ENCODE measurements around the gene APOA1.

The APOA1 gene

GRCh38 chr11:116837231-116838091, at the start of gene APOA1:
Gene APOA1 (minus strand): TSS chr11:116837622. CDS start chr11:116837387, 235 bp downstream.
- in situ Hi-C loops (cut with HindIII; ENCODE audit: low sequenced_read_pairs): no loop called here

GRCh38 chr11:116885951-116886655, 48.7 kb upstream of the APOA1 start:
- in situ Hi-C loops (cut with HindIII; ENCODE audit: low sequenced_read_pairs): no loop called here

- in situ Hi-C loops (cut with HindIII; ENCODE audit: low sequenced_read_pairs): no loop called here
Measured at GRCh38 chr11:116882386-116882785, 45.0 kb upstream of the APOA1 start.

DNA sequence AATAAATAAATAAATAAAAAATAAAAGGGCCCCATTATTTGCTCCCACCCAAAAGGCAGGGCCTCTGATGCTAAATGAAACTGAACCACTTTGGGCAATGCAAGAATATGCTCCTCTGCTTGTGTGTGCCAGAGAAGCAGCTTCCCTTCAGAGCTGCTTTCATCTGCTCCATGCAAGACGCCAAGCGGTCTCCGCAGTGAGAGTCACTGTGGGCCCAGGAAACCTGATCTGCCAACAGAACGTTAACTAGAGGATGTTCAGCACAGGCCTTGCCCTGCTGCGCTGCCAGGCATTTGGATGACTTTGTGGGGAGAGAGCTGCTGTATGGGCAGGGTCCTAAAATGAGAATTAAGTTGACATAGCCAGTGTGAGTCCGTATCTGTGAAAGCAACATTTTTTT, 43.7 kb upstream of the APOA1 start:
- in situ Hi-C loops (cut with HindIII; ENCODE audit: low sequenced_read_pairs): no loop called here

GRCh38 chr11:116879800-116880625, 42.6 kb upstream of the APOA1 start:
- in situ Hi-C loops (cut with HindIII; ENCODE audit: low sequenced_read_pairs): no loop called here

DNA sequence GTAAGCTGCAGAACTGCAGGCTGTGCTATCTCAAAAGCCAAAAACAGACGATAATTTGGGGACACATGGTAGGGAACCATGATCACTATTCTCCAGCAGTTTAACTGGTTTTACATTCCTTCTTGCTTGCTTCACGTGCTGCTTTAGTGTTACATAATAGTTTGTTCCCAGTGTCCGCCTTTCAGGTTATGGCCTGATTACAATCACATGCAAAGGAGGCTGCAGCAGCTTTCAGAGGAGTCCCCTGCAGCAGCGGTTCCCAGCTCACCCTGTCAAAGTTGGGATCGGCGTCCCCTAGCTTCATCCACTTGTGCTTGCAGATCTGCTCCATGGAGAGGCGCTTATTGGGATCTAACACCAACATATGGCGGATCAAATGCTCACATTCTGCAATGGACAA, 39.2 kb upstream of the APOA1 start:
- in situ Hi-C loops (cut with HindIII; ENCODE audit: low sequenced_read_pairs): no loop called here

DNA sequence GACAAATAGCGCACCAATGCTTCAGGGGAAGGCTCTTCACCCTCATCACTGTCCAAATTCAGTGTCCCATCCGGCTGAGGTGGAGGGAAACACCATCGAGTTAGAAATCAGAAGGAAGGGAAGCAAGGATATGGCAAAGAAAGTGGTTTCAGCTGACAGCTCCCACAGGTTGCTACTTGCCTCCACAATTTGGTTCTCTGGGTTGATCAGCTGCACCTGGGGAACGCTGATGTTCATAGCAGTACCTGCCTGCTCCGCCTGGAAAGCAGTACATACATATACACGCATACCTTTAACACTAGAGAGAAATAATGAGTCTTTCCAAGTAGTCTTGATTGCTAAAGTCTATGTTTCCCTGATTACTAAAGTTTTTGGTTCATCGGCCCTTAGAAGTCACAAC, 37.8 kb upstream of the APOA1 start:
- in situ Hi-C loops (cut with HindIII; ENCODE audit: low sequenced_read_pairs): no loop called here

DNA sequence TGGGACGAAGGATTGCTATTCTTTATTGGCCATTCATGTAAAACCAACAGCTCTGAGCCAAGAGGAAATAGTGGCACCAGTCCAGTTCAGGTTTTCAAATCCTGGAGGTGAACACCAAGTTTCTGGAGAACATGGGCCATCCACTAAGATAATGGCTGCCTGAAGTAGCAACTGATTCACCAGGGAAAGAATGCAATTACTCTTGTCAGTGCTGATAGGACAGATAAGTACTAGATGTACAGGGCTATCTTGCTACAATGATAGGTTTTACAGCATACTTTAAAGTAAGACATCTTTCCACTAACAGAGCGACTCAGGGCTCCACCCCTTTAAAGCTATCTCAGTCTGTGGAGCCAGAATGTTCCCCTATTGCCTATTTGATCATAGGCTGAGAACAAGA, 36.8 kb upstream of the APOA1 start:
- in situ Hi-C loops (cut with HindIII; ENCODE audit: low sequenced_read_pairs): no loop called here

- in situ Hi-C loops (cut with HindIII; ENCODE audit: low sequenced_read_pairs): no loop called here
Measured at GRCh38 chr11:116873381-116873780, 36.0 kb upstream of the APOA1 start.

DNA sequence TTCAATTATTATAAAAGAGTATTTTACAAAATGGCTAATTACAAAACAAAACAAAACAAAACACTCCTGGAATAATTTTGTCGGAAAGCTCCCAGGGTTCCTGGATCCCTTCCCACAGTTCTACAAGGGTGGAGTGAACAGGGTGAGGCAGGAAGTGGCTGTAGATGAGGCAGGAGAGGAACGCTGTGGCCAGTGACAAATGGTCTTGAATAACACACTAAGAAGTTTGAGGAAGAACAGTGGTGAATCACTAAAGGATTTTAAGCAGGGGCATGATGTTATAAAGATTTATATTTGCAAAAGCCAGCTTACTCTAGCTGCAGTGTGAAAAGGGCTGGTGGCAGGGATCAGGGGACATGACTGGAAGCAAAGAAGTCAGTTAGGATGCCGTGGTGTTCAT, 33.8 kb upstream of the APOA1 start:
- in situ Hi-C loops (cut with HindIII; ENCODE audit: low sequenced_read_pairs): no loop called here

- in situ Hi-C loops (cut with HindIII; ENCODE audit: low sequenced_read_pairs): no loop called here
Measured at GRCh38 chr11:116870054-116870453, 32.6 kb upstream of the APOA1 start.

DNA sequence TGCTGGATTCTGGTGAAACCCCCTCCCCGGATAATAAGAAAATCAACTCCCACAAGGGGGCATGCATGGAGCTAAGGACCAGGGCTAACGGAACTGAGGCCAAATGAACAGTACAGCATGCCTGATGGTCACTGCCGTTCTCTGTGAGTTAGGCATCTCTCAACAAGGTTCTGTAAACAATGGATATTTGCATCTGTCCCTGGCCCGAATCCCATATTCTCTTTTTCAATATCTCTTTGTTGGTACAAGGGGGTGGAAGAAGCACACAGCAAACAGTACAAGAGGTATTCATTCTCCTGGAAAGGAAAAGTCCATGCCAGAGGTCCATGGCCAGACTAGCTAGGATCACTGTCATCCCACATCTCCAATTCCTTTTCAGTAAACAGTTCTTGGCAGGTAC, 32.2 kb upstream of the APOA1 start:
- in situ Hi-C loops (cut with HindIII; ENCODE audit: low sequenced_read_pairs): no loop called here

GRCh38 chr11:116868066-116868465, 30.6 kb upstream of the APOA1 start:
- in situ Hi-C loops (cut with HindIII; ENCODE audit: low sequenced_read_pairs): no loop called here

DNA sequence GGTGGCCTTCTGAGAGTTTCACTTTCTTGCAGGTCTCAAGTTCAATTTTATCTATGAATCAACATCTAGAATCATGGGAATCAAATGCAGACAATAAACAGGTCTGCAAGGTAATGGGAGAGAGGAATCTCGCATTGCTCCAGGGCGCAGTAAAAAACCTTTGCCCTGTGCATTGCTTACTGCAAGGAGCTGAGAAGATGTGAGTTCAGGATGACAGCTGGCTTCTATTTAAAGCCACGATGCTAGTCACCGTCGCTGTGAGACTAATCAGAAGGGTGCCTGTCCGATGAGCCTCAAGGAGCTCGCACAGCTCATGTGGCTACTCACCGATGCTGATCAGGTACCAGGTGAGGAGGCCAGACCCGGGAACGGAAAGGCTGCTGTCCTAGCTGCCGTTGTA, 30.2 kb upstream of the APOA1 start:
- in situ Hi-C loops (cut with HindIII; ENCODE audit: low sequenced_read_pairs): no loop called here

DNA sequence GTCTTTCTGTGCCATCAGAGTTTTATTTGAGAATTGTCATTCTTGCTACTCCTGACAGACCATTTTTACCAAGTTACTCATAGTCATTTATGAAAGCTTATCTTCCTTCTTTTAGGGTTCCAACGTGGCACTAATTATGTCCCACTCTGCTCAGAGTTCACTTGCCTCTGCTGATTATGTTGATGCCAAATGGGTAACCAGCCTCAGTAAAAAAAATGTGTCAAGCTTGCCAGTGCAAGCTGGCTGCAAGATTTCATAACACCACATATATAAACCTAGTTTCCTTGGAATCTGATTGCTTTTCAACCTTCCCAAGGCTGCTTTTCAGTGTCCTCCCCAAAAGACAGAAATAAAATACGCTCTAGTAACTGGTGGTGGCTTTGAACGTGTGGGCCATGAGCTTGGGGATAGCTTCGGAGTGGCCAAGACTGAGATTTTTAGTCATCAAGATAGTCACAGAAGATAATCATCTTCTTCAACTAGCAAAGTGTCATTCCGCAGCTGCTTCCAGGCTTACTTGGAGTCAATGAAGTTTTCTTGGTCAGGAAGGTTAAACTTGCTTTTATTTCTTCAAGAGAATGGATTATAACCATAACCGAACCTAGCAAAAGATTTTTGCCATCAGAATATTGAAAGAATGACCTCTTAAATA, 29.5 kb upstream of the APOA1 start:
- in situ Hi-C loops (cut with HindIII; ENCODE audit: low sequenced_read_pairs): no loop called here

GRCh38 chr11:116865696-116866095, 28.3 kb upstream of the APOA1 start:
- in situ Hi-C loops (cut with HindIII; ENCODE audit: low sequenced_read_pairs): no loop called here

- in situ Hi-C loops (cut with HindIII; ENCODE audit: low sequenced_read_pairs): loop anchor here (5.0 kb wide), 1 partner anchor 82 kb away; no protein-coding TSS in a partner anchor
Measured at GRCh38 chr11:116864531-116864930, 27.1 kb upstream of the APOA1 start.

- in situ Hi-C loops (cut with HindIII; ENCODE audit: low sequenced_read_pairs): loop anchor here (5.0 kb wide), 1 partner anchor 81 kb away; no protein-coding TSS in a partner anchor
Measured at GRCh38 chr11:116862951-116863350, 25.5 kb upstream of the APOA1 start.

DNA sequence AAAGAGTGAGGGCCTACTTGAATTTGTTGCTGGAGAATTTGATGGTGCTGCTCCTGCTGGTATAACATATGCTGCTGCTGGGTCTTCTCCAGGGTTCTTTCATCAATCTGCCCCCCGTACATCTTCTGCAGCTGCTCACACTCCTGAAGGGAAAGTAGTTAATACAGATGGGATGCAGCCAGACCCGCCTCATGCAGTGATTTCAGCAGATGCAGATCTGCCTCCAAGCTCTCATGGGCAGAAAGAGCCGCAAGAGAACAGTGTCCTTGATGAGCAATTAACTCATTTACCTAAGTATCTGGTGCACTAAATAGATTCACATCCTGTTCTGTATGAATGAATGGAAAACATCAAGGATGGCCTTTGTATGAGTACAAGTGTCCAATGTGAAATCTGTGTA, 24.8 kb upstream of the APOA1 start:
- in situ Hi-C loops (cut with HindIII; ENCODE audit: low sequenced_read_pairs): loop anchor here (5.0 kb wide), 1 partner anchor 80 kb away; no protein-coding TSS in a partner anchor

GRCh38 chr11:116861539-116861938, 24.1 kb upstream of the APOA1 start:
- in situ Hi-C loops (cut with HindIII; ENCODE audit: low sequenced_read_pairs): loop anchor here (5.0 kb wide), 1 partner anchor 79 kb away; no protein-coding TSS in a partner anchor
